ENCODE data around the gene C19orf12. TPM values are rescaled to one million over a fixed set of nuclear protein-coding genes. Genes with fewer than 3 reads are reported as not detected.

The C19orf12 gene
- total RNA-seq, 1 experiment from 2014 or later = 17.5 TPM

- Mint-ChIP-seq H3K27ac (no peak overlapping the region), H3K4me3 (no peak overlapping the region), H3K36me3 (ENCODE audit: insufficient read depth in 1 of 3, low read depth in 3 of 3) (no peaks in the 10 kb centered on the region; a peak in 1 of 7 replicates), H3K4me1 (peaks cover 6 to 12% of the 10 kb centered on the region in 2 experiments), H3K9me3 (peaks cover 6 to 7% of the 10 kb centered on the region in 2 experiments; a peak in 4 of 5 replicates), H3K27me3 (ENCODE audit: low read depth) (no peaks in the 10 kb centered on the region)
- H2BK120ac ChIP-seq (ENCODE audit: low read depth, low read length, poor library complexity, severe bottlenecking) = no peak overlapping the region
- H2BK5ac ChIP-seq (ENCODE audit: insufficient read length, low read length) = no peak overlapping the region
- no peak overlapping the region for H3K14ac ChIP-seq (ENCODE audit: insufficient read depth, low read length)
- no CpG with 5 or more reads among the region's 19 CpGs for WGBS (ENCODE audit: extremely low coverage, insufficient read length, low lambda C conversion rate)
- H3K23ac ChIP-seq (ENCODE audit: insufficient read length, low read depth, low read length) = no peak overlapping the region
- no peak overlapping the region for H2AK5ac ChIP-seq (ENCODE audit: insufficient read length, low read length)
- H2BK20ac ChIP-seq (ENCODE audit: low read depth, low read length, poor library complexity, severe bottlenecking) = no peak overlapping the region
- H3K27ac ChIP-seq (ENCODE audit: insufficient read length, low read depth, low read length) = no peak overlapping the region
- no peaks in the 10 kb centered on the region for H3K23me2 ChIP-seq (ENCODE audit: insufficient read length, low read depth, low read length, poor library complexity, severe bottlenecking)
- no peak overlapping the region for H2BK15ac ChIP-seq (ENCODE audit: low read depth, low read length)
- peaks cover 2% of the 10 kb centered on the region; the same call in 1 of the 2 replicates for H3K4me1 ChIP-seq (ENCODE audit: insufficient read depth, low read length)
- no peaks in the 10 kb centered on the region for H3K9me3 ChIP-seq (ENCODE audit: control insufficient read depth, low read depth, low read length)
- no peak overlapping the region for H3K4ac ChIP-seq (ENCODE audit: low read depth, low read length)
- no peaks in the 10 kb centered on the region for H4K20me1 ChIP-seq (ENCODE audit: control insufficient read depth, insufficient read depth, insufficient read length)
- no peaks in the 10 kb centered on the region for H3K27me3 ChIP-seq (ENCODE audit: insufficient read depth, low read length)
- H3T11ph ChIP-seq (ENCODE audit: low read length) = no peak overlapping the region
- no peaks in the 10 kb centered on the region for H3K79me1 ChIP-seq (ENCODE audit: insufficient read depth, low read depth, low read length, poor library complexity, severe bottlenecking)
- H4K91ac ChIP-seq (ENCODE audit: insufficient read length, low read depth, low read length) = no peak overlapping the region
- no peak overlapping the region for H2BK12ac ChIP-seq (ENCODE audit: insufficient read length, low read depth, low read length)
- peak; percentile 98 for TF ChIP-seq CTCF (conservative IDR thresholded peaks at IDR 0.05)
- no peak overlapping the region for H3K4me2 ChIP-seq (ENCODE audit: insufficient read depth, insufficient read length, low read length)
- no peak overlapping the region for H3K56ac ChIP-seq (ENCODE audit: insufficient read length, low read depth, low read length)
- no peak overlapping the region for H3K18ac ChIP-seq (ENCODE audit: insufficient read length, low read depth, low read length)
- no peak overlapping the region for H4K8ac ChIP-seq (replicated peaks; ENCODE audit: insufficient read length, low read depth, low read length)
- no peaks in the 10 kb centered on the region for H3K79me2 ChIP-seq (ENCODE audit: insufficient read depth, low read length)
- H2AFZ ChIP-seq (ENCODE audit: low read length) = no peak overlapping the region
- no peak overlapping the region for H4K5ac ChIP-seq (ENCODE audit: insufficient read length, low read depth, low read length)
- peak; percentile 88 for DNase-seq
- H3K9ac ChIP-seq (ENCODE audit: extremely low read depth, insufficient read length, low read length) = no peak overlapping the region
These were observed 20.1 kb downstream of the C19orf12 start for GRCh38 chr19:29694669-29695627.
